Neural progenitor cell (in vitro differentiated cells): ENCODE measurements around the gene COL25A1. TPM values are rescaled to one million over a fixed set of nuclear protein-coding genes. Genes with fewer than 3 reads are reported as not detected.

Source experiments
- DNase-seq: peaks from one replicate; pipeline ENCODE4 v3.0.0-alpha.2; 2016; ENCODE audit warnings: low spot score
- H2AFZ ChIP-seq: fragments of 200-600 bp; sonication (generic); replicated peaks from 2 replicates; pipeline ENCODE4 v1.6.1; 2016; ENCODE audit warnings: antibody characterized with exemption
- H3F3A ChIP-seq: fragments of 200-600 bp; sonication (generic); 2 replicates; pipeline ENCODE4 v1.6.1; 2016; ENCODE audit warnings: antibody characterized with exemption, low read depth
- H3K27ac ChIP-seq: fragments of 200-600 bp; sonication (generic); 2 replicates; pipeline ENCODE4 v1.5.1; 2016; ENCODE audit warnings: mild to moderate bottlenecking
- H3K27me3 ChIP-seq: fragments of 200-600 bp; sonication (generic); 2 replicates; pipeline ENCODE4 v1.6.1; 2016; ENCODE audit warnings: mild to moderate bottlenecking, moderate library complexity
- H3K36me3 ChIP-seq: fragments of 200-600 bp; sonication (generic); 2 replicates; pipeline ENCODE4 v1.5.1; 2016
- H3K4me1 ChIP-seq: fragments of 200-600 bp; sonication (generic); 2 replicates; pipeline ENCODE4 v1.6.1; 2016; ENCODE audit warnings: mixed run types
- H3K4me2 ChIP-seq: fragments of 200-600 bp; sonication (generic); 2 replicates; pipeline ENCODE4 v1.6.1; 2016
- H3K4me3 ChIP-seq: fragments of 200-600 bp; sonication (generic); 2 replicates; pipeline ENCODE4 v1.5.1; 2016
- H3K79me2 ChIP-seq: fragments of 200-600 bp; sonication (generic); 2 replicates; pipeline ENCODE4 v1.6.1; 2016; ENCODE audit warnings: low read depth
- H3K9ac ChIP-seq: fragments of 200-600 bp; sonication (generic); 2 replicates; pipeline ENCODE4 v1.6.1; 2016
- H3K9me3 ChIP-seq: fragments of 200-600 bp; sonication (generic); 2 replicates; pipeline ENCODE4 v1.5.1; 2016; ENCODE audit warnings: low read depth
- H4K20me1 ChIP-seq: fragments of 200-600 bp; sonication (generic); 2 replicates; pipeline ENCODE4 v1.6.1; 2016; ENCODE audit warnings: low read depth
- H3K27ac Mint-ChIP-seq: 3 replicates; pipeline ENCODE4 v1.8.0; 2021; ENCODE audit warnings: mixed read lengths
- H3K27me3 Mint-ChIP-seq: 2 replicates; pipeline ENCODE4 v1.8.0; 2022; ENCODE audit warnings: low read depth, mild to moderate bottlenecking, inconsistent platforms, moderate library complexity, mixed read lengths; ENCODE audit not compliant: insufficient read depth
- H3K36me3 Mint-ChIP-seq: 3 replicates; pipeline ENCODE4 v1.8.0; 2021; ENCODE audit warnings: mixed read lengths
- H3K4me1 Mint-ChIP-seq: 3 replicates; pipeline ENCODE4 v1.8.0; 2021; ENCODE audit warnings: mixed read lengths
- H3K4me3 Mint-ChIP-seq: 3 replicates; pipeline ENCODE4 v1.8.0; 2021; ENCODE audit warnings: mild to moderate bottlenecking, moderate library complexity, mixed read lengths
- H3K9me3 Mint-ChIP-seq: 3 replicates; pipeline ENCODE4 v1.8.0; 2020; ENCODE audit warnings: mixed read lengths
- CTCF ChIP-seq: fragments of 200-600 bp; sonication (generic); IDR thresholded peaks from 2 replicates; pipeline ENCODE4 v1.5.1; 2017; ENCODE audit warnings: antibody characterized with exemption, mild to moderate bottlenecking
- EZH2 ChIP-seq: fragments of 200-600 bp; sonication (generic); IDR thresholded peaks from 2 replicates; pipeline ENCODE4 v1.6.1; 2017; ENCODE audit warnings: antibody characterized with exemption, mild to moderate bottlenecking, moderate library complexity
- EZH2phosphoT487 ChIP-seq: fragments of 200-600 bp; sonication (generic); IDR thresholded peaks from 2 replicates; pipeline ENCODE4 v1.6.1; 2017; ENCODE audit warnings: antibody characterized with exemption
- total RNA-seq: library from RNA; depleted of rRNA; stranded (reverse); fragments of >200 nt; gene quantifications from 2 replicates; pipeline ENCODE4 v1.2.3, GENCODE V29; 2015; ENCODE audit warnings: low replicate concordance

COL25A1 gene
- total RNA-seq, 1 donor from 2014 or later = 1.3 TPM

GRCh38 chr4:109266891-109267290 is 35.6 kb downstream of the COL25A1 start:
- Histone ChIP-seq H3K4me2 (no peak overlapping the region), H3K79me2 (no peaks in the 10 kb centered on the region), H2AFZ (no peak overlapping the region), H3K27ac (no peak overlapping the region), H3K36me3 (no peaks in the 10 kb centered on the region), H3K4me1 (no peaks in the 10 kb centered on the region), H3F3A (no peaks in the 10 kb centered on the region), H3K4me3 (no peak overlapping the region), H3K9ac (no peak overlapping the region), H3K27me3 (no peaks in the 10 kb centered on the region), H4K20me1 (no peaks in the 10 kb centered on the region), H3K9me3 (no peaks in the 10 kb centered on the region)
- Mint-ChIP-seq H3K4me1 (no peaks in the 10 kb centered on the region), H3K36me3 (no peaks in the 10 kb centered on the region), H3K4me3 (no peak overlapping the region), H3K27me3 (peaks cover under 1% of the 10 kb centered on the region), H3K9me3 (no peaks in the 10 kb centered on the region), H3K27ac (no peak overlapping the region)
- no peak for TF ChIP-seq EZH2phosphoT487
- no peak for TF ChIP-seq CTCF
- no peak for TF ChIP-seq EZH2
- no peak for DNase-seq

GRCh38 chr4:109266236-109266635 is 36.2 kb downstream of the COL25A1 start:
- Histone ChIP-seq H4K20me1 (no peaks in the 10 kb centered on the region), H3K27ac (no peak overlapping the region), H2AFZ (no peak overlapping the region), H3K36me3 (no peaks in the 10 kb centered on the region), H3F3A (no peaks in the 10 kb centered on the region), H3K79me2 (no peaks in the 10 kb centered on the region), H3K4me2 (no peak overlapping the region), H3K4me1 (no peaks in the 10 kb centered on the region), H3K4me3 (no peak overlapping the region), H3K9me3 (no peaks in the 10 kb centered on the region), H3K27me3 (no peaks in the 10 kb centered on the region), H3K9ac (no peak overlapping the region)
- Mint-ChIP-seq H3K36me3 (no peaks in the 10 kb centered on the region), H3K9me3 (no peaks in the 10 kb centered on the region), H3K4me1 (no peaks in the 10 kb centered on the region), H3K27ac (no peak overlapping the region), H3K4me3 (no peak overlapping the region), H3K27me3 (peaks cover 4% of the 10 kb centered on the region)
- DNase-seq = no peak
- TF ChIP-seq EZH2phosphoT487 (no peak), CTCF (no peak), EZH2 (no peak)

GRCh38 chr4:109263721-109264120 is 38.7 kb downstream of the COL25A1 start:
- Histone ChIP-seq H2AFZ (peak overlapping the region; percentile 45), H3F3A (no peaks in the 10 kb centered on the region), H3K79me2 (no peaks in the 10 kb centered on the region), H3K9me3 (no peaks in the 10 kb centered on the region), H3K36me3 (no peaks in the 10 kb centered on the region), H4K20me1 (no peaks in the 10 kb centered on the region), H3K27ac (no peak overlapping the region), H3K4me3 (no peak overlapping the region), H3K27me3 (no peaks in the 10 kb centered on the region), H3K4me2 (no peak overlapping the region), H3K9ac (no peak overlapping the region), H3K4me1 (no peaks in the 10 kb centered on the region)
- Mint-ChIP-seq H3K27me3 (peaks cover 4% of the 10 kb centered on the region), H3K4me3 (no peak overlapping the region), H3K27ac (no peak overlapping the region), H3K9me3 (no peaks in the 10 kb centered on the region), H3K36me3 (no peaks in the 10 kb centered on the region), H3K4me1 (peaks cover 10% of the 10 kb centered on the region)
- TF ChIP-seq CTCF (no peak), EZH2phosphoT487 (no peak), EZH2 (no peak)
- DNase-seq = no peak
